ENCODE results near the gene PJA1.

The PJA1 gene

GRCh38 chrX:69140837-69141236, 24.4 kb downstream of the PJA1 start:
- no peak for DNase-seq

DNA sequence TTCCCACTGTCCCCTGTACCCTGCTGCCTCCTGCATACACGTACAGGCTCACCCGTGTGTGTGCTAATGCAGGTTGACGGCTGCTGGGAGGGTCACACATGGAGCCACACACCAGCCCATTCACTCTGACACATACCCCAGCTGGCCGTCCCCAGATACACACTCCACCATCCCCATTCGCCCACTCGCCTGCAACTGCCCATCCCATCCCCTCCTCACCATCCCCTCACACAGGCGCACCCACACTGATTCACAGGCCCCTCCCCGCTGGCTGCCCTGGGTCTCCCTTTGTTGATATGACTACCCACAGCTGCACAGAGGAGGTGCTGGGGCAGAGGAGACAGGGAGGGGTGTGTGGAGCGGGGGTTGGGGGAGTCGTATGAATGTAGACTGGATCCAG, 25.7 kb downstream of the PJA1 start:
- DNase-seq: no peak

GRCh38 chrX:69138512-69138911, 26.7 kb downstream of the PJA1 start:
- no peak for DNase-seq

- no peak for DNase-seq
Measured at GRCh38 chrX:69138118-69138390, 27.2 kb downstream of the PJA1 start.

DNA sequence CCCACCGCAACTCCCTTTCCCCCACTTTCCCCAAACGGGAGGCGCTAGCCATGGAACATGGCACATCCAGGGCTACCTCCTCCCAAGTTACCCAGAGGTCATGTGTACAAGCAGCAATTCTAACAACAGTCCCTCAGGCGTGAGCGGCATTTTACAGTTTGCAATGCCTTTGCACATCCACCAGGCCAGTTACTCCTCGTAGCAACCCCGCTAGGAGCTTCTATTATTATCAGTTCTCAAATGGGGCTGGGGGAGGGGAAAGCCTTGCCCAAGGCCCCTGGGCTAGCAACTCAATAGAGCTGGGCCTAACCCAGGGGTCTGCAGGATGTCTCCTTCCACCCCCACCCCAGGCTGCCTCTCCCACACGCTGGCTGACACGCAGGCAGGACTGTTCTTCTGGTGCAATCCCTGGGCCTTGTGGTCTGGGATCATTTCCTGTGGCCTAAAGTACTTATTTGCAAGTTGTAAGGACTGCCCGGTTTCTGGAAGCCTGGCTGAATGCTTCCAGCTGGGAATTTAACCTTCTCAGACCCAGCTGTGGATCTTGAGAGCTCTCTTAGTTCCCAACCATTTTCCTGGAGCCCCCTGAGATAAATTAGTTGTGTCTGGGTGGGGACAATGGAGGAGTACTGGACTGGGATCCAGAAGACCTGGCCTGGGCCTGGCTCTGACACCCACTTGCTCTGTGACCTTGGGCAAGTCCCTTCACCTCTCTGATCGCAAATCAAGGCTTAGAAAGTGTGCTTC, 27.7 kb downstream of the PJA1 start:
- no peak for DNase-seq

DNA sequence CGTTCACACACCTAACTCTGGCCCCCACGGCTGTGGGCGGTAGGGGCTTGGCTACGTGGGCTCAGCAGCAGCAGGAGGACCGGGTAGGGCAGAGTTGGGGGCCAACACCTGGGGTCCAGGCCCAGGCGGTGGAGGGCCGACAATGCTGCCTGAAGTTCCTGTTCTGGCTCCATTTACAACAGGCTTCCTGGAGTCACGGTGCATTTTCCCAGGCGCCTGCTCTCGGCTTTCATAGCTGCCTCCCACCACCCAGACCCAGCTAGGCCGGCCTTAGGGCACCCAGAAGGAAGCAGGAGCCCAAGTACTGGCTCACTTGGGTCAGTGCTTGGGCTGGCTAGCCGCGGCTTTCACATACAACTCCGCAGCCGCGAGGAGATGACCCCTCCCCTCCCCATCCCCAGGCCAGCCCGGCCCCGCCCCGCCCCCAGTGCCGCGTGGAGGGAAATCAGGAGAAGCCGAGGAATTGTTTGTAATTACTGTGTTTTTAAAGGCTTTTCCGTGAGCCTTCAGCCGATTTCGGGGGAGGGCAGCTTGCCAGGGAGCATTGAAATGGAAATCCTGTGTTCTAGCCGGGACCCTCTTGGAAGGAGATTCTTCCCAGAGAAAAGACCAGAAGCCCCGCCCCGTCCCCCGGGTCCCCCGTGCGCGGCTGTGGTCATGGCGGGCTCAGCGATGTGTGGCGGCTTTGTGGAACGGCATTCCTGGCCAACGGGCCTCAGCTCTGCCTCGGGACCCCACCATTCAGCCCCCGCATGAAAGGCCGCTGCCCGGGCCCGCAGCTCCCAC, 28.5 kb downstream of the PJA1 start:
- DNase-seq: no peak

DNA sequence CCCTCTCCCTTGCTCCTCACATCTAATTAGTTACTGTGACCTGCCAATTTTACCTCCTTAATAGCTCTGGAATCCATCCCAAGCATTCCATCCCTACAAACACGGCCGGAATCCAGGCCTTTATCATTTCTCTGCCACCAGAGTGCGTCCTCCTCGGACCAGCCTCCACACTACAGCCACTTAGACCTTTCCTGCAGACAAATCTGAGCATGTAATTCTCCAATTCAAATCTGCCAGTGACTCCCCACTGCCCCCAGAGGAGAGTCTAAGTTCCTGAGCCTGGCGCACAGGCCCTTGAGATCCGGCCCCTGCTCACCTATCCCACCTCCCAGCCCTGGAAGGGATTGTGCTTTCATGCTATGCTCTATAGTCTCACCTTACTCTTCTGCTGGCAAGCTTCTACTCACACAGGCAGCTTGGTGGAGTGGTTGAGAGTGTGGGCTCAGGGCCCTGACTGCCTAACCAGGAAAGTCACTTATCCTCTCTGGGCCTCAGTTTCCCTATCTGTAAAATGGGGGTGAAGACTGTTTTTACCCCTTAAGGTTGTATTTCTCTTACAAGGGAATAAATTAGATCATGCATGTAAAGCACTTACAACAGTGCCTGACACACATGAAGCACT, 31.2 kb downstream of the PJA1 start:
- DNase-seq: no peak

GRCh38 chrX:69131886-69132285, 33.4 kb downstream of the PJA1 start:
- no peak for DNase-seq

DNA sequence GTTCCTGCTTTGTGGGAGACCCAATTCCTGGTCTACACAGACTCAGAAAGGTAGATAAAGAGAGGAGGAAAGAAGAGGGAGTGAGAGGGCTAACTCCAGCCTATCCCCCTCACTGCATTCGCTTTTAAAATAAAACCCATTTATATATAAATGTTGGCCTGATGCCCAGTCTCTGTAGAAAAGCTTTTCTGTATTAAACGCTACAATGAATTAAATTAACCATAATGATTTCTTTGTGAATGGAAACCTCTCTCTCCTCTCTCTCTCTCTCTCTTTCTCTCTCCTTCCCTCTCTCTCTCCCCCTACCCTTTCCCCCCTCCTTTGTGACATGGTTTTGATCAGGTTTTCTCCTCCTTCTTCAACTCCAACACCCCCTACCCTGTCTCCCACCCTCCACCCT, 34.8 kb downstream of the PJA1 start:
- no peak for DNase-seq

DNA sequence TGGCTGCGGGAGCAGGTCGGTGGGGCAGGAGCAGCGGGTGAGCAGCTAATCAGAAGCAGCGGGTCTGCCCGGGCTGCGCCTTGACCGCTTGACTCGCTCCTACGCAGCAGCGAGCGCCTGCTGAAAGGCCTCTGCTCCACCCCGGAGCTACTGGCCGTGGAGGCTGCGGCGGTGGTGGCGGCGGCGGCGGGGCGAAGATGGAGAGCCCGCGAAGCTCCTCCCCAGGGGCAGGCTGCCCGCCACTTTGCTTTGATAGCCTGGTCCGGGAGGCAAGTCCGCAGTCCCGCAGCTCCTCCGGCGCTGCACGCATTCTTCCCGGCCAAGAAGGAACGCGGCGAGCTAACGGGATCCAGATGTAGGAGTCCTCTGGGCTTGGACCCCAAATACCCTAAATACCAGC, 36.7 kb downstream of the PJA1 start:
- no peak for DNase-seq

- no peak for DNase-seq
Measured at GRCh38 chrX:69127466-69127865, 37.8 kb downstream of the PJA1 start.

DNA sequence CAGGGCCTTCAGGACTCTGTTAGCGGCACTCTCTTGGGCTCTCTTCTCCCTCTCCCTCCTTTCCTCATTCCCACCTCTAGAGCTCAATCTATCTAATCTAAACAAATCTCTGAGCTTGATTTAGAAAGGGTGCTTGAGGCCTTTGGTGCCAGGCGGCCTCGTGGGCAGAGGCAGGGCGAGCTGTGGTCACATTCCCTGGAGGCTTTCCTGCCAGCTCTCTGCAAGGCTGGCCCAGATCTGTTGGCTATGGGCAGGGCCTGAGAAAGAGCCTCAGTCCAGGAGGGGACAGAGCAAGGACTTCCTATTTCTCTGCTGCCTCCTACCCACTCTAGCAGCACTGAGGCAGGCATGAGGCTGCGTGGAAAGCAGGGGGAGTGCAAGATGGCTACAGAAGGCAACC, 38.6 kb downstream of the PJA1 start:
- no peak for DNase-seq

GRCh38 chrX:69125094-69125493, 40.2 kb downstream of the PJA1 start:
- no peak for DNase-seq

GRCh38 chrX:69124108-69124507, 41.1 kb downstream of the PJA1 start:
- DNase-seq: no peak

DNA sequence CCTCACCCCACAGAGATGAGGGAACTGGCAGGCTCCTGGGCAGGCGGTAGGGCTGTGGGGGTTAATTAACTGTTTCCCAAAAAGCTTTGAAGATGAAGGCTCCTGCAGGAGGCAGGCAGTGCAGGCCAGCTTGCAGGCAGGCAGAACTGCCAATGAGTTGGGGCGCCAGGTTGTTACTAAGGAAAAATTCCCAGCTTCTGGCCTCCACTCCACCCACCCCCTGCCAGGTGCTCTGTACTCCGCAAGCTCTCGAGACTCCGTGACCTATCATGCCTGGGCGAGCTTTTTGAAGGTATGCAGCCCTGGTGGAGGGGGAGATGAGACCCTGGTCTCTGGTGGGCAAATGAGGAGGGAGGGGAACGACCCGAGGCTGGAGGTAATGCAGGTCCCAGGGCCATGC, 41.8 kb downstream of the PJA1 start:
- DNase-seq: no peak

DNA sequence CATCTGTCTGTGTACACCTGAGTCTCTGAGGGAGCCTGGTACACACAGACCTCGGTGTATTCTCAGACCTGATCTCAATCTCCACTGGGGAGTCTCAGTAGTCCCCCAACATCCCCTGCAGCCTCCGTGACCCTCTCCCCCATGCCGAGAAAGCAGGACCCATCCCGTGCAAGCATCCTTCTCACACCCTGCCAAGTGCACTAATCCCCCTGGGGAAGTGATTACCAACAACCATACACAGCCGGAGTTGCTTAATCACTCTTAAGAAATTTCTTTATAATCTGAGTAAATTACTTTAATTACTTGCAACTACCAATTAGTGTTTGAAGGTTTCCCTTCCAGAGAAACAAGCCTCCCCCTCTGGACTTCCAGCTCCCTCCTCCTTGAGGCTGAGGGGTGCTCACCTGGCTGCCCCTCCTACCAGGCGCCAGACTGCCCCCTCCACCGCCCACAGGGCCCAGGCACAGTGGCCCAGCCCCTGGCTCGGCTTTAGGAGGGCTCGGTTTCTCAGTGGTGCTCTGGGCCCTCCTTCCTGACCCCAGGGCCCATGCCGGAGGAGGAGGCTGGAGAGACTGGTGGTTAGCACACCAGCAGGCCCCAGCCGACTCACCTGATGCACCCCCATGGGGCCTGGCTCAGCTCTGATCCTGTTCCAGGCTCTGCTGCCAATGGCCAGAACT, 43.8 kb downstream of the PJA1 start:
- no peak for DNase-seq

GRCh38 chrX:69120476-69120875, 44.8 kb downstream of the PJA1 start:
- no peak for DNase-seq

DNA sequence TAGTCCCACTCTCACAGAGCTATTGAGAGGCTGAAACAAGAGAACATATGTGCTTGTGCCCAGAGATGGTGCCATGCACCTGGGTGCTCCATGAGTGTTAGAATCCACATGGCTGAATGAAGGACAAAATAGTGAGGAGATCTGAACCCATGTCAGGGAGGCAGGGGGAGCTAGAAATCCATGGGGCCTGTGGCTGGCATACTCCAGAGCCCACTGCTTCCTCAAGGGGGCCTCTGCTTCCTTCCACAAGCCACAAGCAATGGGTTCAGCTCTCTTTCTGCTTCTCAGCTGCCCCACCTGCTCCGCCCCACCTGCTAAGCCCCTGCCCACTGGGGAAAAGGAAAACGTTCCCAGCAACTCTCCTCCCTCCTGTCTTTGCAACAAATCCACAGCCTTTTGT, 46.1 kb downstream of the PJA1 start:
- DNase-seq: no peak

DNA sequence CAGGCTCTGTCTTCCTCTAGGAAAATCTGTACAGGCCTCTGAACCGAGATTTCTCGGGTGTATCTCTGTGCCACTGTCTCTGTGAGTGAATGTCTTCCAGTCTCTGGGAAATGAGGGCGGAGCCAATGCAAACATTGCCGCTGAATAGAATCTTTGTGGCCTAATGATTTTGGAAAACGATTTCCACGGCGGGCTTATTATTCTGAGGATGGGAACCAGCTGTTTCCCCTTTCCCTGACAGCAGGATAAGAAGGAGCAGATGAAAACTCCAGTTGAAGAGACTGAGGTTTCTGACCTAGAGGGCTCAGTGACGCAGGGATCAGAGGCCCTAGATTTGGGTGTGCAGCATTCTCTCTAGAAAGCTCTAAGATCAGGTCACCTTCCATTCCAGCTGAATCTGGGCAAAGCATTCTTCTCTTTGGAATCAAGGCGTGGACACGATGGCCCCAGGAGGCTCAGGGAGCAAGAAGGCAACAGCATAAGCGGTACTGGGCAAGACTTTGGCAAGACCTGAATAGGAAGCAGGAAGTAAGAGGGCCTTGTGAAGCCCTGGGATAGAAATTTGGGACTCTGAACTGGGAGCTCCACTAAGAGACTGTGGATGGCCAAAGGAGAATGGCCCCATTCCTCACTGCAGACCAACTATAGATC, 47.3 kb downstream of the PJA1 start:
- DNase-seq: no peak

DNA sequence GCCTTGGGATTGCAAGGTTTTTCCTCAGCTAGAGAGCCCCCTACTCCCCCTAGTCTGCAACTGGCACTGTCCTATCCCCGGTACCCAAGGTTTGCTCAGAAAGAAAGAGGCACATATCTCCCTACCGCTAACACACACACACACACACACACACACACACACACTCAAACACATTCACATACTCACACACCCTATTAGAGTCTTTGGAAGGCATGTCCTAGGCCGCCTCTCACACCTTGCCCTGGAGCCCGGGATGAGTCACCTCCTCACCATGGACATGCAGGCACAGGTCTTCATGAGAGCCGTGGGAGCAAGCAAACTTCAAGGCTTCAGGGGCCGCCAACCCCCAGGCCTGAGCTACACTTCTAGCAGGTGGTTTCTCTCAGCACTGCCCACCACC, 49.2 kb downstream of the PJA1 start:
- DNase-seq: no peak

DNA sequence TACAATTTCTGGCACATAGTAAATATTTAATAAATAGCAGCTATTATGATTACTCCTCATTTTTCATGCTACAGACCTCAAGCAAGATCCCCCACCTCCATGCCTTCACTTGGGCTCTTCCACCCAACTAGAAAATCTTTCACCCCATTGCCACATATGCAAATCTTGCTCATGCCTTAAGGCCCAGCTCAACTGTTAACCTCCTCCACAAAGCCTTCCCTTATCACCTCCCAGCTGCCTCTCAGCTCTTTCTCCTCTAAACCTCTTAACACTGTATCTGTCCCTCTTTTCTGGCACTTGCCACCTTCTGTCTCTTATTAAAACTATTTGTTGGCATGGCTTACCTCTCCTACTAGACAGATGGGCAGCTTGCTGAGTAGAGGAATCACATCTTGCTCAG, 51.5 kb downstream of the PJA1 start:
- no peak for DNase-seq

Measured in NCI-H446 treated with DMSO at 0.1 percent for 48 hours (cell line).